VCaP (cell line): ENCODE data around the gene RGS13.

ENCODE experiments used
- H3K27ac ChIP-seq: fragments of 450-650 bp; 2 replicates; pipeline ENCODE4 v1.5.1; 2017
- TF ChIP-seq, protein P1 (sequence below): fragments of 450-650 bp; conservative IDR thresholded peaks from 2 replicates; pipeline ENCODE4 v1.5.1; 2017; ENCODE audit warnings: mild to moderate bottlenecking, moderate library complexity

The RGS13 gene

DNA sequence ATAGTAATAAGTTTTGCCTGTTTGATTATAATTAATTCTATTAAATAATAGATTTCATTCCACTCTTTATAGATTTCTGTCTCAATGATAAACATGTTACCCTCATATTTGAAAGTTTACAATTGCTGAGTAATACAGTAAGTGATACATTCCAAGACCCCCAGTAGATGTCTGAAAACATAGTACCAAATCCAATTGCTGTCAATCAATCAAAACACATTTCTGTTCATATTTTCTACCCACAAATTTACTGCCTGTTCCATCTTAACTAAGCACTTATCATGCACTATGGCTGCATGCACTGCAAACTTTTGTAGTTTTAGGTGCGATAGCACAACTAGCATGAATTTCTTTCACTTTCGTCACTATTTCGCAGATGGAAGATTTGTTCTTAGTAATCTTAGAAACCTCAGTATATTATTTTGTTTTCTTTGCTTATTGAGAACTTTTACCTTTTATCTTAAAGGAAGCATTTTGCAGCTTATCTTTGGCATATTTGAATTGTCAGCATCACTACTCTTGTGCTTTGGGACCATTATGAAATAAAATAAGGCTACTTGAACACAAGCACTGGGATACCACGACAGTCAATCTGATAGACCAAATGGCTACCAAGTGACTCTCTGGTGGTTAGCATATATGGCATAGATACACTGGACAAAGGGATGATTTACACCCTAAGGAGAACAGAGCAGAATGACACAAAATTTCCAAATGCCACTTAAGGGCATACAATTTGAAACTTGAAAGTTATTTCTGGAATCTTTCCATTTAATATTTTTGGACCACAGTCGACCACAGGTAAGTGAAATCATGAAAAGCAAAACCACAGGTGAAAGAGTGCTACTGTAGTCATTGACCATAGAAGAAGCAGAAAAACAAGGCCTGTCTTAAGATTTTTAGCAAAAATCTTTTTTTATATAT lies 67.6 kb downstream of the RGS13 start:
- TF ChIP-seq, protein P1, sequence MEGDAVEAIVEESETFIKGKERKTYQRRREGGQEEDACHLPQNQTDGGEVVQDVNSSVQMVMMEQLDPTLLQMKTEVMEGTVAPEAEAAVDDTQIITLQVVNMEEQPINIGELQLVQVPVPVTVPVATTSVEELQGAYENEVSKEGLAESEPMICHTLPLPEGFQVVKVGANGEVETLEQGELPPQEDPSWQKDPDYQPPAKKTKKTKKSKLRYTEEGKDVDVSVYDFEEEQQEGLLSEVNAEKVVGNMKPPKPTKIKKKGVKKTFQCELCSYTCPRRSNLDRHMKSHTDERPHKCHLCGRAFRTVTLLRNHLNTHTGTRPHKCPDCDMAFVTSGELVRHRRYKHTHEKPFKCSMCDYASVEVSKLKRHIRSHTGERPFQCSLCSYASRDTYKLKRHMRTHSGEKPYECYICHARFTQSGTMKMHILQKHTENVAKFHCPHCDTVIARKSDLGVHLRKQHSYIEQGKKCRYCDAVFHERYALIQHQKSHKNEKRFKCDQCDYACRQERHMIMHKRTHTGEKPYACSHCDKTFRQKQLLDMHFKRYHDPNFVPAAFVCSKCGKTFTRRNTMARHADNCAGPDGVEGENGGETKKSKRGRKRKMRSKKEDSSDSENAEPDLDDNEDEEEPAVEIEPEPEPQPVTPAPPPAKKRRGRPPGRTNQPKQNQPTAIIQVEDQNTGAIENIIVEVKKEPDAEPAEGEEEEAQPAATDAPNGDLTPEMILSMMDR: no peak
- H3K27ac ChIP-seq: no peak overlapping the region

GRCh38 chr1:192705510-192705909 lies 69.6 kb downstream of the RGS13 start:
- no peak overlapping the region for H3K27ac ChIP-seq
- TF ChIP-seq, protein P1: no peak

DNA sequence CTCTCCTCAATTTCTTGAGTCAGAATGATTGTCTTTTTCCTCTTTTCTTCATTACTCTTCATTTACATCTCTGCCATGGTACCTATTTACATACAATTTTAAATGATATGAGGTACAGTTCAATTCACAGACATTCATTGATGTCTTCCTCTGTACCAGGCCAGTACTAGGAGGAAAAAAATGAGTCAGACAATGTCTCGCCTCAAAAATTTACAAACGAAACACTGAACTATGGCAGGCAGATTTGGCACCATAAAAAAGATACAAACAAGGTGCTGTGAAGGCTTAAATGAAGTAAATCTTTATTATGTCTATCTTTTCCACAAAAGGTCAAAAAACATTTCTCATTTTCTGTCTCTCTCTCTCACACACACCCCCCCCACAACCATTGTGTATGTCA lies 71.0 kb downstream of the RGS13 start:
- TF ChIP-seq, protein P1: no peak
- H3K27ac ChIP-seq: no peak overlapping the region

GRCh38 chr1:192707978-192708547 lies 72.1 kb downstream of the RGS13 start:
- H3K27ac ChIP-seq: no peak overlapping the region
- TF ChIP-seq, protein P1: no peak

- TF ChIP-seq, protein P1: no peak
- no peak overlapping the region for H3K27ac ChIP-seq
Observed at GRCh38 chr1:192709544-192709943, 73.6 kb downstream of the RGS13 start.
